Gastroesophageal sphincter (tissue), 2 donors: ENCODE data around the gene GDF7.

ENCODE experiments used
- EP300 ChIP-seq: sonication (generic); formaldehyde crosslinking; IDR thresholded peaks from one replicate; pipeline ENCODE4 v1.6.1; 2017; ENCODE audit warnings: antibody characterized with exemption, mild to moderate bottlenecking
- POLR2A ChIP-seq, 2 donors: fragments of 450-650 bp; IDR thresholded peaks; one replicate each; pipeline ENCODE4 v1.6.1; 2017; ENCODE audit warnings: antibody characterized with exemption in 2 of 2, mild to moderate bottlenecking in 2 of 2, moderate library complexity in 1 of 2

- no peak for TF ChIP-seq EP300
- no peak for TF ChIP-seq POLR2A (IDR thresholded peaks at IDR 0.05)
These were observed 28.9 kb upstream of the GDF7 start for GRCh38 chr2:20638014-20638413.
